Stimulated activated CD8-positive, alpha-beta memory T cell treated with anti-CD3 and anti-CD28 coated beads, Interleukin-7, amount 100 ng/mL, for 24 hours (primary cell): ENCODE measurements around the gene ATP8B4.
"Not testable (repeated sequence)": the region's sequence is repeated elsewhere in the genome, so short reads cannot be mapped to it uniquely, and the experiment has no call there.

Experiments
- DNase-seq: peaks from one replicate; pipeline ENCODE4 v3.0.0-alpha.2; 2020; ENCODE audit warnings: low read depth

The ATP8B4 gene

GRCh38 chr15:50107591-50108408, 11.2 kb downstream of the ATP8B4 start:
- no peak for DNase-seq

GRCh38 chr15:50107157-50107556, 11.9 kb downstream of the ATP8B4 start:
- DNase-seq, result no peak

GRCh38 chr15:50106457-50106856, 12.6 kb downstream of the ATP8B4 start:
- DNase-seq, result no peak

- DNase-seq, result no peak
Measured at GRCh38 chr15:50100486-50100885, 18.5 kb downstream of the ATP8B4 start.

GRCh38 chr15:50098545-50098944, 20.5 kb downstream of the ATP8B4 start:
- DNase-seq, result no peak

- DNase-seq, result no peak
Measured at GRCh38 chr15:50095938-50096821, 22.9 kb downstream of the ATP8B4 start.

GRCh38 chr15:50089386-50089785, 29.6 kb downstream of the ATP8B4 start:
- DNase-seq, result not testable (repeated sequence)

- DNase-seq, result no peak
Measured at GRCh38 chr15:50084932-50085331, 34.1 kb downstream of the ATP8B4 start.

GRCh38 chr15:50083424-50084025, 35.5 kb downstream of the ATP8B4 start:
- no peak for DNase-seq

GRCh38 chr15:50082066-50082465, 37.0 kb downstream of the ATP8B4 start:
- DNase-seq, result no peak

- DNase-seq, result no peak
Measured at GRCh38 chr15:50077651-50078050, 41.4 kb downstream of the ATP8B4 start.

GRCh38 chr15:50077176-50077575, 41.9 kb downstream of the ATP8B4 start:
- DNase-seq, result no peak

GRCh38 chr15:50075319-50075718, 43.7 kb downstream of the ATP8B4 start:
- DNase-seq, result no peak

GRCh38 chr15:50071551-50072258, 47.3 kb downstream of the ATP8B4 start:
- no peak for DNase-seq

GRCh38 chr15:50068016-50068415, 51.0 kb downstream of the ATP8B4 start:
- no peak for DNase-seq

- DNase-seq, result no peak
Measured at GRCh38 chr15:50067254-50067653, 51.8 kb downstream of the ATP8B4 start.

- no peak for DNase-seq
Measured at GRCh38 chr15:50066666-50067065, 52.4 kb downstream of the ATP8B4 start.

- DNase-seq, result no peak
Measured at GRCh38 chr15:50066202-50066601, 52.8 kb downstream of the ATP8B4 start.

GRCh38 chr15:50065279-50065678, 53.8 kb downstream of the ATP8B4 start:
- no peak for DNase-seq

- DNase-seq, result no peak
Measured at GRCh38 chr15:50064673-50065072, 54.4 kb downstream of the ATP8B4 start.

- no peak for DNase-seq
Measured at GRCh38 chr15:50063226-50063625, 55.8 kb downstream of the ATP8B4 start.

GRCh38 chr15:50061503-50061902, 57.5 kb downstream of the ATP8B4 start:
- DNase-seq, result no peak
